Measurements from ENCODE around the gene PDCD2L. TPM values are rescaled to one million over a fixed set of nuclear protein-coding genes. Genes with fewer than 3 reads are reported as not detected.
A peak's percentile ranks its signal among the peaks of the same experiment; 100 is the strongest.

Gene PDCD2L, protein sequence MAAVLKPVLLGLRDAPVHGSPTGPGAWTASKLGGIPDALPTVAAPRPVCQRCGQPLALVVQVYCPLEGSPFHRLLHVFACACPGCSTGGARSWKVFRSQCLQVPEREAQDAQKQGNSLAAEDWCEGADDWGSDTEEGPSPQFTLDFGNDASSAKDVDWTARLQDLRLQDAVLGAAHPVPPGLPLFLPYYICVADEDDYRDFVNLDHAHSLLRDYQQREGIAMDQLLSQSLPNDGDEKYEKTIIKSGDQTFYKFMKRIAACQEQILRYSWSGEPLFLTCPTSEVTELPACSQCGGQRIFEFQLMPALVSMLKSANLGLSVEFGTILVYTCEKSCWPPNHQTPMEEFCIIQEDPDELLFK
- total RNA-seq (2021) (27.1 and 33.8 TPM in 2 replicates), Bru-seq, nascent RNA (percentile 65 among the genes with signal in this experiment), BruChase-seq, experiment 1, labeled RNA remaining after a 2-hour chase (percentile 63 among the genes with signal in this experiment), BruChase-seq, experiment 2, labeled RNA remaining after a 6-hour chase (percentile 70 among the genes with signal in this experiment)
- long read RNA-seq, transcript PDCD2L-201 (7 exons, 1,171 nt): major isoform, 18 of 24 reads
- long read RNA-seq, partial matches to known transcripts: 1 of 24 reads
- long read RNA-seq, other reads (novel, unspliced or antisense): 2 of 24 reads

DNA sequence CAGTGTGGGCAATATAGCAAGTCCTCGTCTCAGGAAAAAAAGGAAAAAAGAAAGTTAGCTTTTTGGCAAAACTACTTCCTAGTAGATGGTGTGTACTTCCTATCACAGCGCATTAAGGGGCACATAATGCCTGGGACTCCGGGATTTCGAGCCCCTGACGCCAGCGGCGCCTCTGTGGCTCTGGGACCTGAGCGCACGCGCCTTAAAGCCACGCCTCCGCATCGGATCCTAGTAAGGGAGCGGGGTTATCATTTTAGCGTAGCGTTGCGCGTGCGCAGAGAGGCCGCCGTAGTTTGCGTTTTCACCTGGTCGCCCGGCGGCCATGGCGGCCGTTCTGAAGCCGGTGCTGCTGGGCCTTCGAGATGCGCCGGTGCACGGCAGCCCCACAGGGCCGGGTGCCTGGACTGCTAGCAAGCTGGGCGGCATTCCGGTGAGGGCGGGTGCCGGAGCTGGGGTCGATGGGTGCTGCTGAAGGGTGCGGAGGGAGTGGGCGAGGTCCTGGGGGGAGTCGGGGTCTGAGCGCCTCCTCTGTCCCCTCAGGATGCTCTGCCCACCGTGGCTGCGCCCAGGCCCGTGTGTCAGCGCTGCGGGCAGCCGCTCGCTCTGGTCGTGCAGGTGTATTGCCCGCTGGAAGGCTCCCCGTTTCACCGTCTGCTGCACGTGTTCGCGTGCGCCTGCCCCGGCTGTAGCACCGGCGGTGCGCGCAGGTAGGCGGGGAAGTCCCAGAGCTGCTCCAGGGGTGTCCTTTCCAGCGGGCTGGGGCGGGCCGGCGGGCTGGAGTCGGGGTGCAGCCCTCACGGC, at the start of gene PDCD2L:
Gene PDCD2L, plus strand, starts transcription at position 291 of the 801 bp plus-strand sequence. Its CDS starts 32 bp downstream, at position 323.
- Histone ChIP-seq H3K4me1 (ENCODE audit: insufficient read depth, low read length, poor library complexity, severe bottlenecking) (peaks cover 6% of the 10 kb centered on the region), H3K36me3 (ENCODE audit: insufficient read depth, low read length, poor library complexity, severe bottlenecking) (peaks cover 23% of the 10 kb centered on the region), H3K27me3 (replicated peaks; ENCODE audit: insufficient read depth, low read depth, low read length, poor library complexity) (no peaks in the 10 kb centered on the region), H3K4me3 (ENCODE audit: low read depth, low read length, poor library complexity, severe bottlenecking) (peak within 1 kb of the TSS; percentile 80), H3K27ac (ENCODE audit: low read depth, low read length, poor library complexity, severe bottlenecking) (peak within 1 kb of the TSS; percentile 57), H3K9me3 (ENCODE audit: low read depth, low read length, poor library complexity, severe bottlenecking) (no peaks in the 10 kb centered on the region)
- BruUV-seq (replicated peaks): no TSS peak
- POLR2A ChIA-PET (ENCODE audit: low non-redundant PET): interaction anchor here (0.6 kb wide), 1 partner anchor 29 kb away, joined by 3 read pairs; no protein-coding TSS in a partner anchor
- CTCF ChIA-PET: interaction anchor here (0.5 kb wide), 1 partner anchor 1351 kb away, joined by 9 read pairs; no protein-coding TSS in a partner anchor
- intact Hi-C loops (cut with micrococcal nuclease; ENCODE audit: unreplicated experiment): no loop called here
- peak; percentile 95 for DNase-seq (ENCODE audit: low spot score)
- no peak for TF ChIP-seq EZH2 (IDR thresholded peaks at IDR 0.05; ENCODE audit: borderline replicate concordance, low read depth, low read length, poor library complexity, severe bottlenecking)
- TF ChIP-seq, protein P1, sequence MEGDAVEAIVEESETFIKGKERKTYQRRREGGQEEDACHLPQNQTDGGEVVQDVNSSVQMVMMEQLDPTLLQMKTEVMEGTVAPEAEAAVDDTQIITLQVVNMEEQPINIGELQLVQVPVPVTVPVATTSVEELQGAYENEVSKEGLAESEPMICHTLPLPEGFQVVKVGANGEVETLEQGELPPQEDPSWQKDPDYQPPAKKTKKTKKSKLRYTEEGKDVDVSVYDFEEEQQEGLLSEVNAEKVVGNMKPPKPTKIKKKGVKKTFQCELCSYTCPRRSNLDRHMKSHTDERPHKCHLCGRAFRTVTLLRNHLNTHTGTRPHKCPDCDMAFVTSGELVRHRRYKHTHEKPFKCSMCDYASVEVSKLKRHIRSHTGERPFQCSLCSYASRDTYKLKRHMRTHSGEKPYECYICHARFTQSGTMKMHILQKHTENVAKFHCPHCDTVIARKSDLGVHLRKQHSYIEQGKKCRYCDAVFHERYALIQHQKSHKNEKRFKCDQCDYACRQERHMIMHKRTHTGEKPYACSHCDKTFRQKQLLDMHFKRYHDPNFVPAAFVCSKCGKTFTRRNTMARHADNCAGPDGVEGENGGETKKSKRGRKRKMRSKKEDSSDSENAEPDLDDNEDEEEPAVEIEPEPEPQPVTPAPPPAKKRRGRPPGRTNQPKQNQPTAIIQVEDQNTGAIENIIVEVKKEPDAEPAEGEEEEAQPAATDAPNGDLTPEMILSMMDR (conservative IDR thresholded peaks at IDR 0.05; ENCODE audit: low read depth, low read length): no peak

DNA sequence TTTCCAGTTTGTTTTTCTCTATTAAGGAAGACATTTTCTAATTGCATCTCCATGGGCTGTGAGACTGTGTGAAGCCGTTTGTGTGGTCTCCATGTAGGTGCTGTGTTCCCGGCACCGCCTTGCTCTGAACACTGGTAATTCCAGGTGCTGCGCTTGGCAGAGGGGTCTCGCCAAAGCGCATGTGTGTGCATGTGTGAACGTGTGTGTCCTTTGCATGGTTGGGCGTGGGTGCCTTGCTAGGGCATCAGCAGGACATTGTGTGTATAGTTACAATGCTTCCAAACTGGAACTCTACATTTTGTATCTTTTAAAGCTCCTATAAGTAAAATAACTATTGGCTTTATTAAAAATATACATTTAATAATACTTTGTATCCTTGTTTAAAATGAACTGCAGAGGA, 49.0 kb upstream of the PDCD2L start:
- no peak for TF ChIP-seq EZH2 (IDR thresholded peaks at IDR 0.05; ENCODE audit: borderline replicate concordance, low read depth, low read length, poor library complexity, severe bottlenecking)
- TF ChIP-seq, protein P1 (conservative IDR thresholded peaks at IDR 0.05; ENCODE audit: low read depth, low read length): no peak
- H3K4me3 ChIP-seq (ENCODE audit: low read depth, low read length, poor library complexity, severe bottlenecking): no peak overlapping the region
- no peaks in the 10 kb centered on the region for H3K27me3 ChIP-seq (replicated peaks; ENCODE audit: insufficient read depth, low read depth, low read length, poor library complexity)
- ChIA-PET POLR2A (ENCODE audit: low non-redundant PET) (no interaction called here), CTCF (no interaction called here)
- no peaks in the 10 kb centered on the region for H3K9me3 ChIP-seq (ENCODE audit: low read depth, low read length, poor library complexity, severe bottlenecking)
- H3K36me3 ChIP-seq (ENCODE audit: insufficient read depth, low read length, poor library complexity, severe bottlenecking): peaks cover 4% of the 10 kb centered on the region
- BruUV-seq (replicated peaks): no TSS peak
- intact Hi-C loops (cut with micrococcal nuclease; ENCODE audit: unreplicated experiment): no loop called here
- H3K4me1 ChIP-seq (ENCODE audit: insufficient read depth, low read length, poor library complexity, severe bottlenecking): peaks cover 17% of the 10 kb centered on the region
- no peak for DNase-seq (ENCODE audit: low spot score)
- no peak overlapping the region for H3K27ac ChIP-seq (ENCODE audit: low read depth, low read length, poor library complexity, severe bottlenecking)

DNA sequence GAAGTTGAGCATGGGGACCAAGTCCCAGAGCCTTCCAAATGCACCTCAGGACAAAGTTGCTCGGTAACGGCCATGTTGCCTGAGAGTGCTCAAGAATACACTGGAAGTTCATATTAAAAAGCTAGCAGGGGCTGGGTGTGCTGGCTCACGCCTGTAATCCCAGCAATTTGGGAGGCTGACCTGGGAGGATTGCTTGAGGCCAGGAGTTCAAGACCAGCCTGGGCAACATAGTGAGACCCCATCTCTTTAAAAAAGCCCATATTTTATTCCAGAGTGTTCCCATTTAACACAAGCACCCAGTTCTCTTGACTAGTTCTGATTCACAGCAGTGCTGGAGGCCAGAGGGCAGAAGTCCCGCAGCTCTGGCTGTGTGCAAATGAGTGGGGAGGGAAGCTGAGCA, 47.3 kb upstream of the PDCD2L start:
- DNase-seq (ENCODE audit: low spot score): no peak
- ChIA-PET CTCF (no interaction called here), POLR2A (ENCODE audit: low non-redundant PET) (no interaction called here)
- Histone ChIP-seq H3K27ac (ENCODE audit: low read depth, low read length, poor library complexity, severe bottlenecking) (no peak overlapping the region), H3K4me3 (ENCODE audit: low read depth, low read length, poor library complexity, severe bottlenecking) (no peak overlapping the region), H3K27me3 (replicated peaks; ENCODE audit: insufficient read depth, low read depth, low read length, poor library complexity) (no peaks in the 10 kb centered on the region), H3K36me3 (ENCODE audit: insufficient read depth, low read length, poor library complexity, severe bottlenecking) (peaks cover 4% of the 10 kb centered on the region), H3K4me1 (ENCODE audit: insufficient read depth, low read length, poor library complexity, severe bottlenecking) (peaks cover 17% of the 10 kb centered on the region), H3K9me3 (ENCODE audit: low read depth, low read length, poor library complexity, severe bottlenecking) (no peaks in the 10 kb centered on the region)
- no TSS peak for BruUV-seq (replicated peaks)
- no peak for TF ChIP-seq EZH2 (IDR thresholded peaks at IDR 0.05; ENCODE audit: borderline replicate concordance, low read depth, low read length, poor library complexity, severe bottlenecking)
- TF ChIP-seq, protein P1 (conservative IDR thresholded peaks at IDR 0.05; ENCODE audit: low read depth, low read length): no peak
- intact Hi-C loops (cut with micrococcal nuclease; ENCODE audit: unreplicated experiment): no loop called here
